Esophagus squamous epithelium (tissue), 5 donors: ENCODE measurements around the gene AP3B1. TPM values are rescaled to one million over a fixed set of nuclear protein-coding genes. Genes with fewer than 3 reads are reported as not detected.
"Not testable (repeated sequence)": the region's sequence is repeated elsewhere in the genome, so short reads cannot be mapped to it uniquely, and the experiment has no call there.

Source experiments
- DNase-seq: peaks from one replicate; lab custom pipeline; 2025; lab: John Stamatoyannopoulos, UW
- H3K27ac ChIP-seq, 4 donors: fragments of 200-600 bp; sonication (generic); one replicate each; pipeline ENCODE4 v1.5.1; 2016 to 2019; ENCODE audit warnings: mild to moderate bottlenecking in 1 of 4
- H3K27me3 ChIP-seq, 4 donors: fragments of 200-600 bp; sonication (generic); 1 replicate in 3 of 4; 2 replicates in 1 of 4; pipeline versions ENCODE4 v1.5.1 to v1.6.0; 2017 to 2021; ENCODE audit warnings: antibody characterized with exemption in 1 of 4
- H3K36me3 ChIP-seq, 3 donors: fragments of 200-600 bp; sonication (generic); one replicate each; pipeline ENCODE4 v1.5.1; 2016 to 2019
- H3K4me1 ChIP-seq, 3 donors: fragments of 200-600 bp; sonication (generic); one replicate each; pipeline ENCODE4 v1.5.1; 2017 to 2019
- H3K4me3 ChIP-seq, 4 donors: fragments of 200-600 bp; sonication (generic); 1 replicate in 3 of 4; 2 replicates in 1 of 4; pipeline ENCODE4 v1.5.1; 2016 to 2019; ENCODE audit warnings: mild to moderate bottlenecking in 2 of 4, moderate library complexity in 1 of 4
- H3K9me3 ChIP-seq, 3 donors: fragments of 200-600 bp; sonication (generic); one replicate each; pipeline ENCODE4 v1.5.1; 2016 to 2019
- POLR2A ChIP-seq, 4 donors: fragments of 450-650 bp; IDR thresholded peaks; one replicate each; pipeline ENCODE4 v1.6.1; 2017; ENCODE audit warnings: antibody characterized with exemption in 4 of 4, mild to moderate bottlenecking in 4 of 4, moderate library complexity in 3 of 4
- WGBS, 2 donors: methylation state at CpG; one replicate each; pipeline ENCODE4 v1.1.5; 2018; 5-methylcytosine and 5-hydroxymethylcytosine counted together
- intact Hi-C: fragments of 100-400 bp; cut with DNase I; formaldehyde crosslinking; loops from one replicate; pipeline ENCODE4 v1.15.0; 2022
- total RNA-seq, 4 donors: library from RNA; depleted of rRNA; stranded (reverse); fragments of >200 nt; gene quantifications; one replicate each; pipeline ENCODE4 v1.1.0, GENCODE V29; 2016
- TF ChIP-seq, protein P1 (sequence below), 6 experiments: fragments of 450-650 bp in 4 of 6; fragments of 200-600 bp in 2 of 6; sonication (generic) in 2 of 6; IDR thresholded peaks; one replicate each; pipeline ENCODE4 v1.5.1; 2016 to 2019; ENCODE audit warnings: antibody characterized with exemption in 6 of 6, mild to moderate bottlenecking in 4 of 6, moderate library complexity in 4 of 6
- donor health status: DM: yes; HTN: yes; CAD: no.

AP3B1 gene
- total RNA-seq, 4 donors from 2014 or later = 30.7 to 48.5 (median 41.9) TPM

DNA sequence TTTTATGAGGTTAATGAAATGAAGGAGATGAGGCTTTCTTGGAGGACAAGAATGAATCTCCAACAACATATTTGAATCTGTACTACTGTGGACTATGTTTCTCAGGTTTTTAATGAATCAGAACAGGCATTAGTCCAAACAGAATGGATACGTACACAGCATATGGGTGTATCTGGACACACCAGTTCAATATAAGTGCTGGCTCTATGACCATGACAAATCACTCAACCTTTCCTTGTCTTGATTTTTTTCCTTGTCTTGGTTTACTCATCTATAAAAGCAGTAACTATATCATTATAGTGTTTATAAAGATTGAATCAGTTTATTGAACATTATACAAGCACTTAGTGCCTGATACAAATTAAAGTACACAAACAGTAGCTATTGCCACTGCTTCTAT lies 104.1 kb downstream of the AP3B1 start:
- Histone ChIP-seq H3K4me1 (no peaks in the 10 kb centered on the region), H3K9me3 (peaks cover 0 to 5% (median 0%) of the 10 kb centered on the region in 3 donors), H3K27ac (peak overlapping the region in 3 of 4 donors; percentile 12 to 50 (median 23)), H3K36me3 (peaks cover 0 to 20% (median 3%) of the 10 kb centered on the region in 3 donors), H3K27me3 (no peaks in the 10 kb centered on the region), H3K4me3 (no peak overlapping the region)
- 73 to 80% methylated on average over 1 of the region's 1 CpG for WGBS, 2 donors
- TF ChIP-seq POLR2A (IDR thresholded peaks at IDR 0.05) = no peak
- TF ChIP-seq, protein P1, sequence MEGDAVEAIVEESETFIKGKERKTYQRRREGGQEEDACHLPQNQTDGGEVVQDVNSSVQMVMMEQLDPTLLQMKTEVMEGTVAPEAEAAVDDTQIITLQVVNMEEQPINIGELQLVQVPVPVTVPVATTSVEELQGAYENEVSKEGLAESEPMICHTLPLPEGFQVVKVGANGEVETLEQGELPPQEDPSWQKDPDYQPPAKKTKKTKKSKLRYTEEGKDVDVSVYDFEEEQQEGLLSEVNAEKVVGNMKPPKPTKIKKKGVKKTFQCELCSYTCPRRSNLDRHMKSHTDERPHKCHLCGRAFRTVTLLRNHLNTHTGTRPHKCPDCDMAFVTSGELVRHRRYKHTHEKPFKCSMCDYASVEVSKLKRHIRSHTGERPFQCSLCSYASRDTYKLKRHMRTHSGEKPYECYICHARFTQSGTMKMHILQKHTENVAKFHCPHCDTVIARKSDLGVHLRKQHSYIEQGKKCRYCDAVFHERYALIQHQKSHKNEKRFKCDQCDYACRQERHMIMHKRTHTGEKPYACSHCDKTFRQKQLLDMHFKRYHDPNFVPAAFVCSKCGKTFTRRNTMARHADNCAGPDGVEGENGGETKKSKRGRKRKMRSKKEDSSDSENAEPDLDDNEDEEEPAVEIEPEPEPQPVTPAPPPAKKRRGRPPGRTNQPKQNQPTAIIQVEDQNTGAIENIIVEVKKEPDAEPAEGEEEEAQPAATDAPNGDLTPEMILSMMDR (IDR thresholded peaks at IDR 0.05) = no peak
- intact Hi-C loops = no loop called here
- DNase-seq = no peak

DNA sequence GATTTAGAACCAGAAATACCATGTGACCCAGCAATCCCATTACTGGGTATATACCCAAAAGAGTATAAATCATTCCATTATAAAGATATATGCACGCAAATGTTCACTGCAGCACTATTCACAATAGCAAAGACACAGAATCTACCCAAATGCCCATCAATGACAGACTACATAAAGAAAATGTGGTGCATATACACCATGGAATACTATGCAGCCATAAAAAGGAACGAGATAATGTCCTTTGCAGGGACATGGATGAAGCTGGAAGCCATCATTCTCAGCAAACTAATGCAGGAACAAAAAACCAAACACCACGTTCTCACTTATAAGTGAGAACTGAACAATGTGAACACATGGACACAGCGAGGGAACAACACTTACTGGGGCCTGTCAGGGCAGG lies 105.8 kb downstream of the AP3B1 start:
- H3K4me1 ChIP-seq, H3K27me3 ChIP-seq, intact Hi-C loops, H3K27ac ChIP-seq, H3K4me3 ChIP-seq, H3K9me3 ChIP-seq, DNase-seq: not testable (repeated sequence)
- H3K36me3 ChIP-seq = peaks cover 0 to 16% (median 3%) of the 10 kb centered on the region in 3 donors
- WGBS, 2 donors = 94 to 98% methylated on average over 4 of the region's 4 CpGs

DNA sequence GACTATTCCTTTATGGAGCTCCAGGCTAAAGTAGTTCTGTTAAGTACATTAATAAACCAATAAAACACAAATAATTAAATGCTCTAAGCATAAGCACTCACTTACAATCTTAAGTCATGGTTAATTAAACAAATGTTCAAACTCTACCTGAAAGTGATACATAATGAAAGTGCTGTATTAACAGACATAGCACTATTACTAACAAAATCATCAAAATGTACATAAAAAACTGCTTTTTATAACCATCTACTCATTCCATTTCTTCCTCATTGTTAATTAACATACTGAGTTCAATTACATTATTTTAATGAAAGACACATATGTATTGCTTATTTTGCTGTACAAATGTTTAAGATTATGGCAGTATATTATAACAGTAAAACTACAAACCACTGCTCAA lies 107.3 kb downstream of the AP3B1 start:
- H3K27ac ChIP-seq = no peak overlapping the region
- no peaks in the 10 kb centered on the region for H3K27me3 ChIP-seq
- intact Hi-C loops = no loop called here
- H3K9me3 ChIP-seq = peaks cover 0 to 5% (median 0%) of the 10 kb centered on the region in 3 donors
- no peaks in the 10 kb centered on the region for H3K4me1 ChIP-seq
- no peak for TF ChIP-seq POLR2A (IDR thresholded peaks at IDR 0.05)
- TF ChIP-seq, protein P1 (IDR thresholded peaks at IDR 0.05) = no peak
- H3K4me3 ChIP-seq = no peak overlapping the region
- no peak for DNase-seq
- peaks cover 0 to 10% (median 3%) of the 10 kb centered on the region in 3 donors for H3K36me3 ChIP-seq

DNA sequence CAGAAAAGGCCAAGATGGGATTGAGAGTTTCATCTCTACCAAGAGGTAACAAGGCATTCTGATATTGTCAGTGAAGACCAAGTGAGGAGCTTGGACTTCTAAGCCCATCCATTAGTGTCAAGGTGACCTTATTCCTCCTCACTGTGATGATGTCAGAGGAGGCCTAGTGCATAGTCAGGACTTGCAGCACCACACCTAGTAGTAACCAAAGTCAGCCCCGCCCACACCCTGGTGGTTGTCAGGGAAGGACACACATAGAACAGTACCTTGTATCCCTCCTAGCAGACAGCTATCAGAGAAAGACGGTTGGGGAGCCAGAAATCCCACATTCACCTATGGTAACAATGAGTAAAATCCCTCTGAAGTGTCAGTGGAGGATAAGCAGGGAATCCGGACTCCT lies 111.7 kb downstream of the AP3B1 start:
- WGBS, 2 donors = 88 to 93% methylated on average over 1 to 3 of the region's 3 CpGs
- no peak for DNase-seq
- intact Hi-C loops = no loop called here

DNA sequence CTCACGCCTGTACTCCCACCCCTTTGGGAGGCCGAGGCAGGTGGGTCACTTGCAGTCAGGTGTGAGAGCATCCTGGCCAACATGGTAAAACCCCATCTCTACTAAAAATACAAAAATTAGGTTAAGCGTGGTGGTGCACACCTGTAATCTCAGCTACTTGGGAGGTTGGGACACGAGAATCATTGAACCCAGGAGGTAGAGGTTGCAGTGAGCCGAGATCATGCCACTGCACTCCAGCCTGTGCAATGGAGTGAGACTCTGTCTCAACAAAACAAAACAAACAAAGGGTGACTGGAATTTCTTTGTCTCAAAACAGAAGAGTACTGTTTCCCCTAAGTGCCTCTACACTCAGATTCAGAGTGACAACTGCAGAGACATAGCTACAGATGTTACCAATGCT lies 116.1 kb downstream of the AP3B1 start:
- TF ChIP-seq POLR2A (IDR thresholded peaks at IDR 0.05) = no peak
- TF ChIP-seq, protein P1 (IDR thresholded peaks at IDR 0.05) = no peak
- no peaks in the 10 kb centered on the region for H3K4me1 ChIP-seq
- no peaks in the 10 kb centered on the region for H3K9me3 ChIP-seq
- H3K4me3 ChIP-seq = no peak overlapping the region
- no peak for DNase-seq
- H3K36me3 ChIP-seq = peaks cover 0 to 58% (median 12%) of the 10 kb centered on the region in 3 donors
- WGBS, 2 donors = 94 to 96% methylated on average over 4 to 5 of the region's 5 CpGs
- no peak overlapping the region for H3K27ac ChIP-seq
- H3K27me3 ChIP-seq = no peaks in the 10 kb centered on the region
- intact Hi-C loops = no loop called here

More for the DNA sequence above, 111.7 kb downstream of the AP3B1 start:
- Histone ChIP-seq H3K4me1 (no peaks in the 10 kb centered on the region), H3K4me3 (no peak overlapping the region), H3K27ac (no peak overlapping the region), H3K27me3 (no peaks in the 10 kb centered on the region), H3K36me3 (peaks cover 0 to 28% (median 0%) of the 10 kb centered on the region in 3 donors), H3K9me3 (no peaks in the 10 kb centered on the region)
- TF ChIP-seq, protein P1 (IDR thresholded peaks at IDR 0.05) = no peak

DNA sequence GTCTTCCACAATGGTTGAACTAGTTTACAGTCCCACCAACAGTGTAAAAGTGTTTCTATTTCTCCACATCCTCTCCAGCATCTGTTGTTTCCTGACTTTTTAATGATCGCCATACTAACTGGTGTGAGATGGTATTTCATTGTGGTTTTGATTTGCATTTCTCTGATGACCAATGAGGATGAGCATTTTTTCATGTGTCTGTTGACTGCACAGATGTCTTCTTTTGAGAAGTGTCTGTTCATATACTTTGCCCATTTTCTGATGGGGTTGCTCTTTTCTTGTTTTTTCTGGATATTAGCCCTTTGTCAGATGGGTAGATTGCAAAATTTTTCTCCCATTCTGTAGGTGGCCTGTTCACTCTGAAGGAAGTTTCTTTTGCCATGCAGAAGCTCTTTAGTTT lies 124.2 kb downstream of the AP3B1 start:
- DNase-seq, H3K27ac ChIP-seq, H3K27me3 ChIP-seq, intact Hi-C loops, H3K4me1 ChIP-seq, H3K4me3 ChIP-seq: not testable (repeated sequence)
- WGBS, 2 donors = 100% methylated on average over 1 of the region's 1 CpG
- Histone ChIP-seq H3K36me3 (peaks cover 0 to 48% (median 12%) of the 10 kb centered on the region in 3 donors), H3K9me3 (peaks cover 0 to 10% (median 0%) of the 10 kb centered on the region in 3 donors)
